GM12878 (cell line): ENCODE data around the gene CCL4. TPM values are rescaled to one million over a fixed set of nuclear protein-coding genes. Genes with fewer than 3 reads are reported as not detected.

Experiments used
- BRCA1 ChIP-seq: IDR thresholded peaks from 2 replicates; pipeline ENCODE4 v1.6.1; 2011; ENCODE audit warnings: low read depth, low read length, improper control_type of control experiment
- CBFB ChIP-seq: IDR thresholded peaks from 2 replicates; pipeline ENCODE4 v1.6.1; 2016; ENCODE audit warnings: antibody characterized with exemption, low read depth
- CBX3 ChIP-seq: fragments of 200-600 bp; sonication (generic); IDR thresholded peaks from 2 replicates; pipeline ENCODE4 v1.6.1; 2016; ENCODE audit warnings: low read depth, borderline replicate concordance
- CBX5 ChIP-seq: sonication (generic); IDR thresholded peaks from 2 replicates; pipeline ENCODE4 v1.6.1; 2016; ENCODE audit warnings: low read depth, moderate library complexity, mild to moderate bottlenecking, inconsistent platforms
- CEBPB ChIP-seq, 2 experiments: fragments of 150-350 bp in 1 of 2; IDR thresholded peaks; 2 replicates each; pipeline ENCODE4 v1.6.1; 2012 to 2014; ENCODE audit warnings: low read depth in 2 of 2, low read length in 2 of 2, borderline replicate concordance in 1 of 2, inconsistent platforms in 1 of 2
- DPF2 ChIP-seq: fragments of 450-650 bp; IDR thresholded peaks from 2 replicates; pipeline ENCODE4 v1.6.1; 2017; ENCODE audit warnings: mild to moderate bottlenecking
- GABPA ChIP-seq: IDR thresholded peaks from 2 replicates; pipeline ENCODE4 v1.6.1; 2014; ENCODE audit warnings: antibody characterized with exemption, low read depth, mild to moderate bottlenecking, inconsistent platforms
- IKZF1 ChIP-seq: fragments of 450-650 bp; conservative IDR thresholded peaks from 2 replicates; pipeline ENCODE4 v1.6.1; 2017; ENCODE audit warnings: antibody characterized with exemption, mild to moderate bottlenecking
- MTA2 ChIP-seq: fragments of 450-650 bp; IDR thresholded peaks from 2 replicates; pipeline ENCODE4 v1.6.1; 2016; ENCODE audit warnings: low read depth, mild to moderate bottlenecking, moderate library complexity
- MTA3 ChIP-seq: IDR thresholded peaks from 2 replicates; pipeline ENCODE4 v1.6.1; 2012; ENCODE audit warnings: low read length, inconsistent platforms, borderline replicate concordance
- PAX5 ChIP-seq: IDR thresholded peaks from 2 replicates; pipeline ENCODE4 v1.6.1; 2011; ENCODE audit warnings: low read depth, low read length, borderline replicate concordance
- POLR2AphosphoS2 ChIP-seq: IDR thresholded peaks from 2 replicates; pipeline ENCODE4 v1.6.1; 2011; ENCODE audit warnings: low read depth, mild to moderate bottlenecking, low read length, improper control_type of control experiment, moderate library complexity
- POU2F2 ChIP-seq: IDR thresholded peaks from 3 replicates; pipeline ENCODE4 v1.6.1; 2011; ENCODE audit warnings: low read depth, mild to moderate bottlenecking, low read length, borderline replicate concordance
- RAD21 ChIP-seq: IDR thresholded peaks from 2 replicates; pipeline ENCODE4 v1.6.1; 2011; ENCODE audit warnings: mild to moderate bottlenecking, low read depth, low read length, moderate library complexity; ENCODE audit not compliant: insufficient read depth
- RAD51 ChIP-seq: fragments of 450-650 bp; IDR thresholded peaks from 2 replicates; pipeline ENCODE4 v1.6.1; 2016; ENCODE audit warnings: moderate library complexity, mild to moderate bottlenecking, inconsistent platforms
- RB1 ChIP-seq: fragments of 450-650 bp; formaldehyde crosslinking; IDR thresholded peaks from 2 replicates; pipeline ENCODE4 v1.6.1; 2017; ENCODE audit warnings: mild to moderate bottlenecking, borderline replicate concordance
- RFX5 ChIP-seq: IDR thresholded peaks from 2 replicates; pipeline ENCODE4 v1.6.1; 2011; ENCODE audit warnings: low read depth, low read length, improper control_type of control experiment
- SMAD5 ChIP-seq: IDR thresholded peaks from 2 replicates; pipeline ENCODE4 v1.6.1; 2016; ENCODE audit warnings: antibody characterized with exemption, low read depth
- SMC3 ChIP-seq: IDR thresholded peaks from 2 replicates; pipeline ENCODE4 v1.6.1; 2011; ENCODE audit warnings: low read length, improper control_type of control experiment, borderline replicate concordance
- TBL1XR1 ChIP-seq: IDR thresholded peaks from 2 replicates; pipeline ENCODE4 v1.6.1; 2012; ENCODE audit warnings: low read depth, low read length, improper control_type of control experiment
- ZNF207 ChIP-seq: fragments of 450-650 bp; IDR thresholded peaks from 2 replicates; pipeline ENCODE4 v1.6.1; 2014; ENCODE audit warnings: antibody characterized with exemption, mild to moderate bottlenecking, borderline replicate concordance
- ZNF24 ChIP-seq: fragments of 450-650 bp; IDR thresholded peaks from 2 replicates; pipeline ENCODE4 v1.6.1; 2017; ENCODE audit warnings: antibody characterized with exemption, mild to moderate bottlenecking
- ZNF384 ChIP-seq: IDR thresholded peaks from 2 replicates; pipeline ENCODE4 v1.6.1; 2012; ENCODE audit warnings: low read depth, mild to moderate bottlenecking, low read length, improper control_type of control experiment, borderline replicate concordance
- polyA plus RNA-seq, 11 experiments: library from polyadenylated mRNA; depleted of rRNA in 4 of 11; unstranded in 6 of 11; stranded (reverse) in 5 of 11; fragments of >200 nt; fragmentation: Nextera tagmentation in 4 of 11; fragmentation: Illumina TruSeq in 1 of 11; extraction: Ambion mirVana in 4 of 11; extraction: Trizol in 1 of 11; gene quantifications; 1 replicate in 1 of 11; 2 replicates in 10 of 11; pipeline versions ENCODE4 v1.2.1 to v1.2.3, GENCODE V29; 2011 to 2016; ENCODE audit warnings: inconsistent platforms in 2 of 11, missing spikeins in 2 of 11, low read depth in 1 of 11
- total RNA-seq, 4 experiments: library from RNA; depleted of rRNA in 3 of 4; stranded (reverse); fragments of >200 nt in 3 of 4; fragmentation: Illumina TruSeq in 1 of 4; extraction: Trizol in 1 of 4; gene quantifications; 2 replicates each; pipeline versions ENCODE4 v1.2.1 to v1.2.3, GENCODE V29; 2013 to 2021
- TF ChIP-seq, protein P1 (sequence below): fragments of 450-650 bp; IDR thresholded peaks from 2 replicates; pipeline ENCODE4 v1.6.1; 2017; ENCODE audit warnings: mild to moderate bottlenecking
- TF ChIP-seq, protein P2 (sequence below): fragments of 450-650 bp; IDR thresholded peaks from 2 replicates; pipeline ENCODE4 v1.6.1; 2014; ENCODE audit warnings: mild to moderate bottlenecking
- TF ChIP-seq, protein P3 (sequence below): IDR thresholded peaks from 2 replicates; pipeline ENCODE4 v1.6.1; 2012; ENCODE audit warnings: low read depth, low read length, improper control_type of control experiment
- TF ChIP-seq, protein P4 (sequence below): IDR thresholded peaks from 2 replicates; pipeline ENCODE4 v1.6.1; 2011; ENCODE audit warnings: low read depth, low read length, improper control_type of control experiment, borderline replicate concordance
- TF ChIP-seq, protein P5 (sequence below): fragments of 450-650 bp; IDR thresholded peaks from 2 replicates; pipeline ENCODE4 v1.6.1; 2017; ENCODE audit warnings: mild to moderate bottlenecking, low read depth, inconsistent platforms; ENCODE audit not compliant: poor library complexity, severe bottlenecking

The CCL4 gene
- total and polyA plus RNA-seq, 10 of the 15 experiments (the other 5 are each of a cell fraction or from before 2014, with no cell fraction given): 18.7 to 741 (median 79.4) TPM

DNA sequence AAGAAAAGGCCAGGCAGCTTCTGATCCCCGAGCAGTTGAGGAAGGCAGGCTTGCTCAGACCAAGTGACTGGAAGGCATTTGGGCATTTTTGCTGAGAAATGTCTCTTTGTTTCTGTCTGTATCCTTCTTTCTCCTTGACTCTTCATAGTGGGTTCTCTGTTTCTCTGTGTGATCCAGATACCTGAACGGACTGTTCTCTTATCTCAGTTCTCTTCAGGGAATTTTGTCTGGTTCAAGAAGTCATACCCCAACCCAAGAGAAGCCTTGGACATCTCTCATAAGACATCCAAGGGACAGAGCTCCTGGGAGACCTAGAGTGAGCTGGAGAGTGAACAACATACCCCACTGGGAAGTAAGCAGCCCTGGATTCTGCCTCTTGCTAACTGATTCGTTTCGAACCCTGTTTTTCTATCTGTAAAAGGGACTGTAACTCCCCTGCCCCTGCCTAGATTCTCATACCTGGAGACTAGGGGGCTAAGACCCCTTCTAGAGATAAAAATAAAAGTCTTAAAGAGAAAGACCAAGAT is 14.2 kb upstream of the CCL4 start (continued):
- TF ChIP-seq, protein P1, sequence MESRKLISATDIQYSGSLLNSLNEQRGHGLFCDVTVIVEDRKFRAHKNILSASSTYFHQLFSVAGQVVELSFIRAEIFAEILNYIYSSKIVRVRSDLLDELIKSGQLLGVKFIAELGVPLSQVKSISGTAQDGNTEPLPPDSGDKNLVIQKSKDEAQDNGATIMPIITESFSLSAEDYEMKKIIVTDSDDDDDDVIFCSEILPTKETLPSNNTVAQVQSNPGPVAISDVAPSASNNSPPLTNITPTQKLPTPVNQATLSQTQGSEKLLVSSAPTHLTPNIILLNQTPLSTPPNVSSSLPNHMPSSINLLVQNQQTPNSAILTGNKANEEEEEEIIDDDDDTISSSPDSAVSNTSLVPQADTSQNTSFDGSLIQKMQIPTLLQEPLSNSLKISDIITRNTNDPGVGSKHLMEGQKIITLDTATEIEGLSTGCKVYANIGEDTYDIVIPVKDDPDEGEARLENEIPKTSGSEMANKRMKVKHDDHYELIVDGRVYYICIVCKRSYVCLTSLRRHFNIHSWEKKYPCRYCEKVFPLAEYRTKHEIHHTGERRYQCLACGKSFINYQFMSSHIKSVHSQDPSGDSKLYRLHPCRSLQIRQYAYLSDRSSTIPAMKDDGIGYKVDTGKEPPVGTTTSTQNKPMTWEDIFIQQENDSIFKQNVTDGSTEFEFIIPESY: no peak
- TF ChIP-seq, protein P2, sequence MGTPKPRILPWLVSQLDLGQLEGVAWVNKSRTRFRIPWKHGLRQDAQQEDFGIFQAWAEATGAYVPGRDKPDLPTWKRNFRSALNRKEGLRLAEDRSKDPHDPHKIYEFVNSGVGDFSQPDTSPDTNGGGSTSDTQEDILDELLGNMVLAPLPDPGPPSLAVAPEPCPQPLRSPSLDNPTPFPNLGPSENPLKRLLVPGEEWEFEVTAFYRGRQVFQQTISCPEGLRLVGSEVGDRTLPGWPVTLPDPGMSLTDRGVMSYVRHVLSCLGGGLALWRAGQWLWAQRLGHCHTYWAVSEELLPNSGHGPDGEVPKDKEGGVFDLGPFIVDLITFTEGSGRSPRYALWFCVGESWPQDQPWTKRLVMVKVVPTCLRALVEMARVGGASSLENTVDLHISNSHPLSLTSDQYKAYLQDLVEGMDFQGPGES: no peak
- TF ChIP-seq IKZF1: no peak
- no peak for TF ChIP-seq BRCA1
- no peak for TF ChIP-seq RFX5
- TF ChIP-seq ZNF384: no peak
- no peak for TF ChIP-seq SMC3
- TF ChIP-seq RAD21: no peak
- TF ChIP-seq, protein P3, sequence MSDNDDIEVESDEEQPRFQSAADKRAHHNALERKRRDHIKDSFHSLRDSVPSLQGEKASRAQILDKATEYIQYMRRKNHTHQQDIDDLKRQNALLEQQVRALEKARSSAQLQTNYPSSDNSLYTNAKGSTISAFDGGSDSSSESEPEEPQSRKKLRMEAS: 0 out of 2 replicates have a peak, but pooled peaks have one; percentile 0
- no peak for TF ChIP-seq PAX5
- TF ChIP-seq SMAD5: no peak
- TF ChIP-seq RAD51: no peak
- TF ChIP-seq CBX3: no peak
- TF ChIP-seq CBFB: no peak
- TF ChIP-seq DPF2: no peak
- no peak for TF ChIP-seq MTA2
- TF ChIP-seq MTA3: 0 out of 2 replicates have a peak, but pooled peaks have one; percentile 26
- no peak for TF ChIP-seq ZNF24
- TF ChIP-seq CEBPB (IDR thresholded peaks at IDR 0.05; ENCODE audit: borderline replicate concordance in 1 of 2, low read depth in 2 of 2, low read length in 2 of 2): no peak
- TF ChIP-seq POLR2AphosphoS2: peak; percentile 50; the same call in 1 of the 2 replicates
- no peak for TF ChIP-seq POU2F2
- TF ChIP-seq, protein P4, sequence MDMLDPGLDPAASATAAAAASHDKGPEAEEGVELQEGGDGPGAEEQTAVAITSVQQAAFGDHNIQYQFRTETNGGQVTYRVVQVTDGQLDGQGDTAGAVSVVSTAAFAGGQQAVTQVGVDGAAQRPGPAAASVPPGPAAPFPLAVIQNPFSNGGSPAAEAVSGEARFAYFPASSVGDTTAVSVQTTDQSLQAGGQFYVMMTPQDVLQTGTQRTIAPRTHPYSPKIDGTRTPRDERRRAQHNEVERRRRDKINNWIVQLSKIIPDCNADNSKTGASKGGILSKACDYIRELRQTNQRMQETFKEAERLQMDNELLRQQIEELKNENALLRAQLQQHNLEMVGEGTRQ: no peak
- no peak for TF ChIP-seq RB1
- TF ChIP-seq, protein P5, sequence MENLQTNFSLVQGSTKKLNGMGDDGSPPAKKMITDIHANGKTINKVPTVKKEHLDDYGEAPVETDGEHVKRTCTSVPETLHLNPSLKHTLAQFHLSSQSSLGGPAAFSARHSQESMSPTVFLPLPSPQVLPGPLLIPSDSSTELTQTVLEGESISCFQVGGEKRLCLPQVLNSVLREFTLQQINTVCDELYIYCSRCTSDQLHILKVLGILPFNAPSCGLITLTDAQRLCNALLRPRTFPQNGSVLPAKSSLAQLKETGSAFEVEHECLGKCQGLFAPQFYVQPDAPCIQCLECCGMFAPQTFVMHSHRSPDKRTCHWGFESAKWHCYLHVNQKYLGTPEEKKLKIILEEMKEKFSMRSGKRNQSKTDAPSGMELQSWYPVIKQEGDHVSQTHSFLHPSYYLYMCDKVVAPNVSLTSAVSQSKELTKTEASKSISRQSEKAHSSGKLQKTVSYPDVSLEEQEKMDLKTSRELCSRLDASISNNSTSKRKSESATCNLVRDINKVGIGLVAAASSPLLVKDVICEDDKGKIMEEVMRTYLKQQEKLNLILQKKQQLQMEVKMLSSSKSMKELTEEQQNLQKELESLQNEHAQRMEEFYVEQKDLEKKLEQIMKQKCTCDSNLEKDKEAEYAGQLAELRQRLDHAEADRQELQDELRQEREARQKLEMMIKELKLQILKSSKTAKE: no peak
- TF ChIP-seq TBL1XR1: no peak
- TF ChIP-seq CBX5: no peak
- TF ChIP-seq GABPA: no peak
- TF ChIP-seq ZNF207: no peak
